K562 (cell line): ENCODE results near the gene UBAP2. TPM values are rescaled to one million over a fixed set of nuclear protein-coding genes. Genes with fewer than 3 reads are reported as not detected.

ENCODE experiments used
- ATAC-seq: fragments of 200-7000 bp; cut with Tn5 transposase; 3 replicates; pipeline ENCODE4 v1.9.1; 2020; ENCODE audit warnings: moderate library complexity
- BruUV-seq: library from RNA; stranded (reverse); fragments of 400-500 nt; replicated peaks from 2 replicates; lab custom pipeline; 2021; lab: Mats Ljungman, UMichigan
- CTCF ChIA-PET: fragments of 300-600 bp; formaldehyde crosslinking; extraction: SDS; loops from one replicate; lab custom pipeline; 2021; ENCODE audit warnings: low intra/inter-chr PET ratio; lab: Yijun Ruan, JAX
- POLR2A ChIA-PET: fragments of 300-600, 350-650 bp; sonication (Branson Sonifier 250); formaldehyde crosslinking; extraction: SDS; loops from one replicate; lab custom pipeline; 2021; ENCODE audit warnings: antibody characterized with exemption, inconsistent platforms; lab: Yijun Ruan, JAX
- DNase-seq, 4 experiments: peaks; one replicate each; pipeline versions ENCODE4 v3.0.0 to v3.0.0-alpha.2; 2011 to 2018; ENCODE audit warnings: low spot score in 3 of 4, mixed read lengths in 3 of 4; ENCODE audit errors: extremely low read depth in 1 of 4
- FAIRE-seq: peaks from 2 replicates; lab custom pipeline; 2011; peaks lifted over from hg19 to GRCh38; lab: Jason Lieb, UNC
- H2AFZ ChIP-seq: 2 replicates; pipeline ENCODE4 v1.6.0; 2011; ENCODE audit warnings: low read depth, low read length, control low read depth, inconsistent platforms
- H3K27ac ChIP-seq: fragments of 200-600 bp; 3 replicates; pipeline ENCODE4 v1.8.0; 2011; ENCODE audit warnings: low read depth, mild to moderate bottlenecking, control low read depth, inconsistent platforms, low read length, moderate library complexity, mixed read lengths; ENCODE audit errors: extremely low read depth
- H3K27me3 ChIP-seq, 2 experiments: fragments of 300-600 bp in 1 of 2; 2 replicates in 1 of 2; 3 replicates in 1 of 2; pipeline versions ENCODE4 v1.6.0 to v1.8.0; 2011; ENCODE audit warnings: inconsistent platforms in 2 of 2, low read length in 2 of 2, mild to moderate bottlenecking in 1 of 2, mixed read lengths in 1 of 2, moderate library complexity in 1 of 2; ENCODE audit not compliant: control insufficient read depth in 2 of 2, insufficient read depth in 2 of 2
- H3K36me3 ChIP-seq: fragments of 300-600 bp; 3 replicates; pipeline ENCODE4 v1.8.0; 2011; ENCODE audit warnings: mild to moderate bottlenecking, low read length, inconsistent platforms; ENCODE audit not compliant: control insufficient read depth, insufficient read depth
- H3K4me1 ChIP-seq, 2 experiments: fragments of 200-600 bp in 1 of 2; replicated peaks in 1 of 2; 2 replicates in 1 of 2; 3 replicates in 1 of 2; pipeline versions ENCODE4 v1.5.1 to v1.8.0; 2011; ENCODE audit warnings: inconsistent platforms in 2 of 2, low read length in 2 of 2, mild to moderate bottlenecking in 1 of 2, mixed read lengths in 1 of 2, moderate library complexity in 1 of 2; ENCODE audit not compliant: control insufficient read depth in 2 of 2, insufficient read depth in 2 of 2
- H3K4me2 ChIP-seq: 2 replicates; pipeline ENCODE4 v1.6.1; 2011; ENCODE audit warnings: low read length, control low read depth, inconsistent platforms, mixed read lengths; ENCODE audit not compliant: insufficient read depth
- H3K4me3 ChIP-seq: fragments of 200-600 bp; sonication (generic), shearing (Covaris generic); 2 replicates; pipeline ENCODE4 v1.5.1; 2016; ENCODE audit warnings: control low read depth, inconsistent platforms
- H3K79me2 ChIP-seq: fragments of 200-600 bp; 3 replicates; pipeline ENCODE4 v1.8.0; 2011; ENCODE audit warnings: low read length, inconsistent platforms; ENCODE audit not compliant: control insufficient read depth, insufficient read depth
- H3K9ac ChIP-seq, 2 experiments: 2 replicates each; pipeline versions ENCODE4 v1.6.0 to v1.6.1; 2011; ENCODE audit warnings: low read depth in 2 of 2, low read length in 2 of 2, control low read depth in 1 of 2, inconsistent platforms in 1 of 2, mild to moderate bottlenecking in 1 of 2, mixed read lengths in 1 of 2; ENCODE audit not compliant: insufficient read depth in 1 of 2
- H3K9me1 ChIP-seq: one replicate; pipeline ENCODE4 v1.6.0; 2011; ENCODE audit warnings: inconsistent platforms, mild to moderate bottlenecking, low read length, moderate library complexity; ENCODE audit not compliant: control insufficient read depth, insufficient read depth
- H3K9me3 ChIP-seq: replicated peaks from 2 replicates; pipeline ENCODE4 v1.5.1; 2011; ENCODE audit warnings: low read depth, low read length, inconsistent platforms; ENCODE audit not compliant: control insufficient read depth, insufficient read depth
- H4K20me1 ChIP-seq: replicated peaks from 2 replicates; pipeline ENCODE4 v1.6.1; 2011; ENCODE audit warnings: low read length, inconsistent platforms, mixed read lengths; ENCODE audit not compliant: control insufficient read depth, insufficient read depth
- ASH1L ChIP-seq: fragments of 450-650 bp; IDR thresholded peaks from 2 replicates; pipeline ENCODE4 v1.6.1; 2018; ENCODE audit warnings: borderline replicate concordance, mild to moderate bottlenecking, low read depth; ENCODE audit not compliant: partially characterized antibody
- CAMTA2 ChIP-seq: fragments of 250-450 bp; sonication (Bioruptor Pico); conservative IDR thresholded peaks from 2 replicates; pipeline ENCODE4 v1.5.1; 2022
- FOXA3 ChIP-seq, 2 experiments: fragments of 450-650 bp in 1 of 2; sonication (generic) in 1 of 2; formaldehyde crosslinking; IDR thresholded peaks in 1 of 2; conservative IDR thresholded peaks in 1 of 2; 2 replicates each; pipeline versions ENCODE4 v1.4.0 to v1.8.0; 2020 to 2022; ENCODE audit warnings: mild to moderate bottlenecking in 2 of 2, missing genetic modification reagents in 1 of 2
- MEF2D ChIP-seq: conservative IDR thresholded peaks from 2 replicates; pipeline ENCODE4 v1.6.1; 2016; ENCODE audit warnings: low read depth, missing genetic modification characterization, missing compliant biosample characterization
- NFIC ChIP-seq: fragments of 450-650 bp; IDR thresholded peaks from 2 replicates; pipeline ENCODE4 v1.6.1; 2017; ENCODE audit warnings: mild to moderate bottlenecking, inconsistent platforms
- NRF1 ChIP-seq, 2 experiments: fragments of 450-650 bp; IDR thresholded peaks in 1 of 2; conservative IDR thresholded peaks in 1 of 2; 2 replicates each; pipeline ENCODE4 v1.6.1; 2014; ENCODE audit warnings: mild to moderate bottlenecking in 2 of 2
- RBM17 ChIP-seq: fragments of 200-400 bp; formaldehyde crosslinking; IDR thresholded peaks from 2 replicates; pipeline ENCODE4 v1.6.1; 2017; ENCODE audit warnings: low read depth, mild to moderate bottlenecking, low read length, borderline replicate concordance
- ZNF77 ChIP-seq: fragments of 250-450 bp; sonication (Bioruptor Pico); IDR thresholded peaks from 2 replicates; pipeline ENCODE4 v1.5.0; 2020
- WGBS: fragments of 100-300 bp; shearing (Covaris generic); methylation state at CpG from one replicate; pipeline ENCODE4 v1.1.6; 2016; ENCODE audit warnings: low coverage, mixed read lengths; ENCODE audit not compliant: insufficient coverage; ENCODE audit errors: missing lambda C conversion rate; 5-methylcytosine and 5-hydroxymethylcytosine counted together
- in situ Hi-C: fragments of 300-500 bp; cut with MboI; formaldehyde crosslinking; loops from 4 replicates; pipeline ENCODE4 v1.15.0; 2018; ENCODE audit warnings: inconsistent platforms, mixed read lengths
- intact Hi-C: fragments of 100-400 bp; cut with micrococcal nuclease; formaldehyde crosslinking; loops from 2 replicates; pipeline ENCODE4 v1.14.2; 2022
- polyA plus RNA-seq, 8 experiments: library from polyadenylated mRNA; depleted of rRNA in 4 of 8; stranded (reverse) in 5 of 8; unstranded in 3 of 8; fragments of >200 nt; fragmentation: Nextera tagmentation in 2 of 8; fragmentation: Illumina TruSeq in 1 of 8; extraction: Ambion mirVana in 2 of 8; extraction: Trizol in 1 of 8; gene quantifications; 2 replicates each; pipeline versions ENCODE4 v1.2.1 to v1.2.3, GENCODE V29; 2011 to 2014; ENCODE audit warnings: inconsistent platforms in 1 of 8, missing spikeins in 1 of 8
- total RNA-seq, 7 experiments: library from RNA; depleted of rRNA in 6 of 7; stranded (reverse); fragments of >200 nt in 6 of 7; fragmentation: Illumina TruSeq in 2 of 7; extraction: Trizol in 2 of 7; gene quantifications; 2 replicates each; pipeline versions ENCODE4 v1.2.1 to v1.2.3, GENCODE V29; 2011 to 2021; ENCODE audit warnings: low replicate concordance in 1 of 7
- TF ChIP-seq, protein P1 (sequence below): fragments of 450-650 bp; IDR thresholded peaks from 2 replicates; pipeline ENCODE4 v1.6.1; 2016; ENCODE audit warnings: borderline replicate concordance
- TF ChIP-seq, protein P2 (sequence below): IDR thresholded peaks from 2 replicates; pipeline ENCODE4 v1.6.1; 2011; ENCODE audit not compliant: insufficient read length; ENCODE audit errors: extremely low read depth
- TF ChIP-seq, protein P3 (sequence below): fragments of 250-450 bp; sonication (Bioruptor Pico); IDR thresholded peaks from 2 replicates; pipeline ENCODE4 v1.9.0; 2021; ENCODE audit warnings: mild to moderate bottlenecking

UBAP2 gene
- total and polyA plus RNA-seq, 9 of the 15 experiments (the other 6 are each of a cell fraction or from before 2014, with no cell fraction given), result 8.7 to 47.9 (median 18.7) TPM

DNA sequence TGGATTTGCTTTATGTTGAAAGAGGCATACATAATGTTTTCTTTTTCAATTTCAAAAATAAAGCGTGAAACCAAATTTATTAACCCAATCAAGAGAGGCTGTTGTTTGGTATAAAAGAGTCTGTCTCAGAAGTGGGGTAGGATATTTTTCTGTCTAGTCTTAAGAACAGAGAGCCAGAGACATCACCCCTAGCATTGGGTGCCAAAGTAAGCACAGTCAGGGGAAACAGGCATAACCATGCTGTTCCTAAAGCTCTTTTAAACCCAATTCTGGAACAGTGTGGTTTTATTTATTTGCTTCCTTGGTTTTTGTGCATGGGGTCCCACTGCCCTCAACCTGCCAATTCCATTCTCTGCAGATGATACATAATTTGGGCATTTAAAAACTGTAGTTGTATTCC lies 143.6 kb downstream of the UBAP2 start:
- peaks cover 24% of the 10 kb centered on the region; the same call in 2 of the 3 replicates for H3K79me2 ChIP-seq
- no peak for FAIRE-seq
- TF ChIP-seq NRF1 (conservative IDR thresholded peaks at IDR 0.05 in 1 of 2, IDR thresholded peaks at IDR 0.05 in 1 of 2) (no peak), ZNF77 (CRISPR knock-in tag) (no peak), CAMTA2 (CRISPR knock-in tag) (no peak), ASH1L (no peak), RBM17 (no peak), MEF2D (tag) (no peak), NFIC (no peak), FOXA3 (CRISPR knock-in tag; conservative IDR thresholded peaks at IDR 0.05 in 1 of 2, IDR thresholded peaks at IDR 0.05 in 1 of 2) (no peak)
- TF ChIP-seq, protein P1, sequence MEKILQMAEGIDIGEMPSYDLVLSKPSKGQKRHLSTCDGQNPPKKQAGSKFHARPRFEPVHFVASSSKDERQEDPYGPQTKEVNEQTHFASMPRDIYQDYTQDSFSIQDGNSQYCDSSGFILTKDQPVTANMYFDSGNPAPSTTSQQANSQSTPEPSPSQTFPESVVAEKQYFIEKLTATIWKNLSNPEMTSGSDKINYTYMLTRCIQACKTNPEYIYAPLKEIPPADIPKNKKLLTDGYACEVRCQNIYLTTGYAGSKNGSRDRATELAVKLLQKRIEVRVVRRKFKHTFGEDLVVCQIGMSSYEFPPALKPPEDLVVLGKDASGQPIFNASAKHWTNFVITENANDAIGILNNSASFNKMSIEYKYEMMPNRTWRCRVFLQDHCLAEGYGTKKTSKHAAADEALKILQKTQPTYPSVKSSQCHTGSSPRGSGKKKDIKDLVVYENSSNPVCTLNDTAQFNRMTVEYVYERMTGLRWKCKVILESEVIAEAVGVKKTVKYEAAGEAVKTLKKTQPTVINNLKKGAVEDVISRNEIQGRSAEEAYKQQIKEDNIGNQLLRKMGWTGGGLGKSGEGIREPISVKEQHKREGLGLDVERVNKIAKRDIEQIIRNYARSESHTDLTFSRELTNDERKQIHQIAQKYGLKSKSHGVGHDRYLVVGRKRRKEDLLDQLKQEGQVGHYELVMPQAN, result no peak
- TF ChIP-seq, protein P2, sequence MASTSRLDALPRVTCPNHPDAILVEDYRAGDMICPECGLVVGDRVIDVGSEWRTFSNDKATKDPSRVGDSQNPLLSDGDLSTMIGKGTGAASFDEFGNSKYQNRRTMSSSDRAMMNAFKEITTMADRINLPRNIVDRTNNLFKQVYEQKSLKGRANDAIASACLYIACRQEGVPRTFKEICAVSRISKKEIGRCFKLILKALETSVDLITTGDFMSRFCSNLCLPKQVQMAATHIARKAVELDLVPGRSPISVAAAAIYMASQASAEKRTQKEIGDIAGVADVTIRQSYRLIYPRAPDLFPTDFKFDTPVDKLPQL, result no peak
- TF ChIP-seq, protein P3, sequence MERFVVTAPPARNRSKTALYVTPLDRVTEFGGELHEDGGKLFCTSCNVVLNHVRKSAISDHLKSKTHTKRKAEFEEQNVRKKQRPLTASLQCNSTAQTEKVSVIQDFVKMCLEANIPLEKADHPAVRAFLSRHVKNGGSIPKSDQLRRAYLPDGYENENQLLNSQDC (CRISPR knock-in tag), result no peak

More for the DNA sequence above, 143.6 kb downstream of the UBAP2 start:
- H3K27ac ChIP-seq, result no peak overlapping the region
- no peaks in the 10 kb centered on the region for H3K4me1 ChIP-seq
- no peak overlapping the region for H3K4me2 ChIP-seq
- CTCF ChIA-PET, result no interaction called here
- in situ Hi-C loops, result no loop called here
- no peaks in the 10 kb centered on the region for H3K9me1 ChIP-seq
- no peak overlapping the region for H2AFZ ChIP-seq
- H4K20me1 ChIP-seq, result no peaks in the 10 kb centered on the region
- 100% methylated on average over 1 of the region's 1 CpG for WGBS
- no peaks in the 10 kb centered on the region for H3K27me3 ChIP-seq
- ATAC-seq (no peak), DNase-seq (no peak)
- no peak overlapping the region for H3K9ac ChIP-seq
- no peaks in the 10 kb centered on the region for H3K9me3 ChIP-seq
- no TSS peak for BruUV-seq
- no peak overlapping the region for H3K4me3 ChIP-seq
- H3K36me3 ChIP-seq, result peaks cover 41% of the 10 kb centered on the region; the same call in 2 of the 3 replicates
- POLR2A ChIA-PET, result interaction anchor here (0.5 to 0.6 kb wide), 3 partner anchors 12 to 371 kb away, joined by 3 to 4 read pairs (median 3); no protein-coding TSS in a partner anchor
- intact Hi-C loops, result no loop called here
